ENCODE results near the gene DSE. TPM values are rescaled to one million over a fixed set of nuclear protein-coding genes. Genes with fewer than 3 reads are reported as not detected.

DSE gene
- polyA plus RNA-seq, 1 donor from 2014 or later, result 15.0 TPM

GRCh38 chr6:116329156-116329555, 41.6 kb upstream of the DSE start:
- Histone ChIP-seq H3K9ac (ENCODE audit: low read length) (no peak overlapping the region), H3K36me3 (ENCODE audit: insufficient read depth, low read length) (no peaks in the 10 kb centered on the region), H3K27ac (ENCODE audit: low read length) (no peak overlapping the region), H3K79me2 (replicated peaks; ENCODE audit: insufficient read depth, low read length) (no peaks in the 10 kb centered on the region), H2AFZ (ENCODE audit: low read depth, low read length) (no peak overlapping the region), H3K9me3 (ENCODE audit: low read length) (no peaks in the 10 kb centered on the region), H4K20me1 (ENCODE audit: insufficient read depth) (no peaks in the 10 kb centered on the region), H3K4me3 (ENCODE audit: low read length) (no peak overlapping the region), H3F3A (ENCODE audit: insufficient read depth, low read length, poor library complexity, severe bottlenecking) (no peaks in the 10 kb centered on the region), H3K27me3 (ENCODE audit: insufficient read depth, low read depth, low read length) (no peaks in the 10 kb centered on the region), H3K4me2 (ENCODE audit: low read length) (no peak overlapping the region), H3K9me2 (ENCODE audit: insufficient read depth, low read length) (no peaks in the 10 kb centered on the region)
- TF ChIP-seq RAD21 (conservative IDR thresholded peaks at IDR 0.05) (no peak), MXI1 (conservative IDR thresholded peaks at IDR 0.05; ENCODE audit: poor library complexity, severe bottlenecking) (no peak), POLR2AphosphoS5 (IDR thresholded peaks at IDR 0.05) (no peak), EZH2 (IDR thresholded peaks at IDR 0.05; ENCODE audit: borderline replicate concordance, insufficient read depth, low read length, poor library complexity, severe bottlenecking) (no peak), TAF1 (IDR thresholded peaks at IDR 0.05; ENCODE audit: low read depth) (no peak), SMC3 (conservative IDR thresholded peaks at IDR 0.05; ENCODE audit: poor library complexity) (no peak), REST (IDR thresholded peaks at IDR 0.05; ENCODE audit: borderline replicate concordance) (no peak), CTCF (IDR thresholded peaks at IDR 0.05; ENCODE audit: poor library complexity, severe bottlenecking) (no peak)

GRCh38 chr6:116330511-116330910, 40.2 kb upstream of the DSE start:
- H3F3A ChIP-seq (ENCODE audit: insufficient read depth, low read length, poor library complexity, severe bottlenecking), result no peaks in the 10 kb centered on the region
- no peaks in the 10 kb centered on the region for H3K9me2 ChIP-seq (ENCODE audit: insufficient read depth, low read length)
- H2AFZ ChIP-seq (ENCODE audit: low read depth, low read length), result no peak overlapping the region
- H3K9ac ChIP-seq (ENCODE audit: low read length), result no peak overlapping the region
- H3K27me3 ChIP-seq (ENCODE audit: insufficient read depth, low read depth, low read length), result no peaks in the 10 kb centered on the region
- no peaks in the 10 kb centered on the region for H4K20me1 ChIP-seq (ENCODE audit: insufficient read depth)
- H3K36me3 ChIP-seq (ENCODE audit: insufficient read depth, low read length), result no peaks in the 10 kb centered on the region
- no peak overlapping the region for H3K4me2 ChIP-seq (ENCODE audit: low read length)
- H3K4me3 ChIP-seq (ENCODE audit: low read length), result no peak overlapping the region
- H3K9me3 ChIP-seq (ENCODE audit: low read length), result no peaks in the 10 kb centered on the region
- TF ChIP-seq EP300 (conservative IDR thresholded peaks at IDR 0.05; ENCODE audit: poor library complexity, severe bottlenecking) (no peak), SMC3 (conservative IDR thresholded peaks at IDR 0.05; ENCODE audit: poor library complexity) (no peak), CTCF (IDR thresholded peaks at IDR 0.05; ENCODE audit: poor library complexity, severe bottlenecking) (no peak), REST (IDR thresholded peaks at IDR 0.05; ENCODE audit: borderline replicate concordance) (no peak)
- H3K79me2 ChIP-seq (replicated peaks; ENCODE audit: insufficient read depth, low read length), result no peaks in the 10 kb centered on the region
- no peak overlapping the region for H3K27ac ChIP-seq (ENCODE audit: low read length)

Data from neural cell (in vitro differentiated cells).